Mesendoderm (in vitro differentiated cells): ENCODE results near the gene SMIM31. TPM values are rescaled to one million over a fixed set of nuclear protein-coding genes. Genes with fewer than 3 reads are reported as not detected.

Source experiments
- DNase-seq: peaks from one replicate; pipeline ENCODE4 v3.0.0; 2013
- H2AK5ac ChIP-seq: 2 replicates; pipeline ENCODE4 v1.6.1; 2013; ENCODE audit warnings: low read length, inconsistent platforms
- H2BK120ac ChIP-seq: 2 replicates; pipeline ENCODE4 v1.6.1; 2013; ENCODE audit warnings: low read depth, mild to moderate bottlenecking, low read length, moderate library complexity, mixed read lengths
- H2BK15ac ChIP-seq: replicated peaks from 2 replicates; pipeline ENCODE4 v1.6.1; 2013; ENCODE audit warnings: low read depth, mild to moderate bottlenecking, moderate library complexity
- H2BK5ac ChIP-seq: 2 replicates; pipeline ENCODE4 v1.6.1; 2013; ENCODE audit warnings: low read length, inconsistent platforms
- H3K18ac ChIP-seq: 2 replicates; pipeline ENCODE4 v1.6.1; 2013; ENCODE audit warnings: mild to moderate bottlenecking, low read length, mixed read lengths
- H3K23ac ChIP-seq: one replicate; pipeline ENCODE4 v1.6.1; 2013; ENCODE audit warnings: low read length
- H3K27ac ChIP-seq: 2 replicates; pipeline ENCODE4 v1.5.1; 2013; ENCODE audit warnings: low read depth, mild to moderate bottlenecking, inconsistent platforms, low read length, moderate library complexity
- H3K27me3 ChIP-seq: 2 replicates; pipeline ENCODE4 v1.6.1; 2013; ENCODE audit warnings: low read length, control low read depth, mild to moderate bottlenecking, inconsistent platforms; ENCODE audit not compliant: insufficient read depth, poor library complexity
- H3K36me3 ChIP-seq: 2 replicates; pipeline ENCODE4 v1.6.1; 2013; ENCODE audit warnings: low read length, inconsistent platforms; ENCODE audit not compliant: control insufficient read depth, insufficient read depth
- H3K4ac ChIP-seq: one replicate; pipeline ENCODE4 v1.6.1; 2013; ENCODE audit warnings: low read depth, mild to moderate bottlenecking, low read length, moderate library complexity
- H3K4me1 ChIP-seq: 2 replicates; pipeline ENCODE4 v1.6.1; 2013; ENCODE audit warnings: low read depth, low read length, inconsistent platforms; ENCODE audit not compliant: control insufficient read depth
- H3K4me2 ChIP-seq: 2 replicates; pipeline ENCODE4 v1.6.1; 2013; ENCODE audit warnings: low read length
- H3K4me3 ChIP-seq: 2 replicates; pipeline ENCODE4 v1.5.1; 2013; ENCODE audit warnings: mild to moderate bottlenecking, low read length
- H3K56ac ChIP-seq: one replicate; pipeline ENCODE4 v1.6.1; 2013; ENCODE audit warnings: low read length
- H3K79me1 ChIP-seq: 2 replicates; pipeline ENCODE4 v1.6.1; 2013; ENCODE audit warnings: low read length, inconsistent platforms
- H3K79me2 ChIP-seq: 2 replicates; pipeline ENCODE4 v1.6.1; 2013; ENCODE audit warnings: mild to moderate bottlenecking, low read length; ENCODE audit not compliant: control insufficient read depth, insufficient read depth
- H3K9ac ChIP-seq: 2 replicates; pipeline ENCODE4 v1.6.1; 2013; ENCODE audit warnings: low read length, inconsistent platforms
- H4K5ac ChIP-seq: one replicate; pipeline ENCODE4 v1.6.1; 2013; ENCODE audit warnings: low read length
- H4K8ac ChIP-seq: one replicate; pipeline ENCODE4 v1.6.1; 2013; ENCODE audit warnings: low read depth, mild to moderate bottlenecking, control low read depth, low read length, moderate library complexity
- WGBS: extraction: QIAGEN DNeasy Blood & Tissue Kit; methylation state at CpG from one replicate; pipeline ENCODE4 v1.1.7; 2013; ENCODE audit warnings: low lambda C conversion rate, missing lambda C conversion rate; ENCODE audit not compliant: insufficient coverage; ENCODE audit errors: extremely low coverage; 5-methylcytosine and 5-hydroxymethylcytosine counted together
- small RNA-seq: library from polyadenylated mRNA; stranded (forward); fragments of <200 nt; extraction: miRNeasy Mini kit (QIAGEN cat#:217004); gene quantifications from one replicate; pipeline ENCODE3, GENCODE V24; 2013; ENCODE audit not compliant: insufficient read depth

The SMIM31 gene

DNA sequence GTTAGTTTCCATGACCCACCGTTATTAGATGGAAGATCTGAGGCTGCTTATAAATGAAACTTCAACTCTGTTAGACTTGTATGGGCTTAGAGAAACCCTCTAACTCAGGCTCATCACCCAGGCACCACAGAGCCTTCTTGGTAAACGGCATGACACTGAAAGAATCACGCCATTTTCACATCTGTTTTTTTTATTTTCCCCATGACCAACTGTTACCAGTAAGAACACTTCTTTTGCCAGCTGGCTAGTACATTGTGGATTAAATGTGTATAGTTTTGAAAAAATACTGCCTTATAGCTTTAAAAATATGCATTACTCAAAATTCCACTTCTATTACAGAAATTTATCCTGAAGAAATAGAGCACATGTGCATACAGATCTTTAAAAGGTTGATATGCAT, 75.0 kb downstream of the SMIM31 start:
- Histone ChIP-seq H4K8ac (no peak overlapping the region), H3K18ac (no peak overlapping the region), H3K27ac (no peak overlapping the region), H3K4me2 (no peak overlapping the region), H3K36me3 (no peaks in the 10 kb centered on the region), H2BK120ac (no peak overlapping the region), H3K4ac (no peak overlapping the region), H3K23ac (no peak overlapping the region), H3K56ac (no peak overlapping the region), H2BK15ac (no peak overlapping the region), H2BK5ac (no peak overlapping the region), H3K4me1 (no peaks in the 10 kb centered on the region), H3K4me3 (no peak overlapping the region), H3K27me3 (no peaks in the 10 kb centered on the region), H4K5ac (no peak overlapping the region), H3K9ac (no peak overlapping the region), H2AK5ac (no peak overlapping the region), H3K79me1 (no peaks in the 10 kb centered on the region), H3K79me2 (no peaks in the 10 kb centered on the region)
- no peak for DNase-seq
- WGBS: no CpG with 5 or more reads among the region's 3 CpGs

DNA sequence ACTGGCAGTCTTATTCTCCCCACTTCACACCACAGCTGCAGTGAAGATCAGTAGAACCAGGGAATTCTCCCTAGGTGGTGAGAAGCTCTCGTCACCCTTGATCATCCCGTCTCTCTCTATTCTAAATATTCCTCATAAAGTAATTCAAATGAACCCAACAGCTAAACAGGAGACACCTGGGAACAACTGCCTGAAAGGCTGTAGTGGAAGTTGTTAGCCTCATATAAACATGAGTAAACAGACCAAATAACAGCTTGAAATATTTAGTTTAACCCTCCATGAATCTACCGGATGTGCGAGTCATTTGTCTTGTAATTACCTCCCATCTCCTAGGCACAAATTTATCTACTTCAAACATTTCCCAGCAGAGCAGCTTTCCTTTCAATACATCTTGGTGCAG, 92.6 kb downstream of the SMIM31 start:
- Histone ChIP-seq H3K27ac (no peak overlapping the region), H3K56ac (no peak overlapping the region), H3K4ac (no peak overlapping the region), H3K23ac (no peak overlapping the region), H2BK15ac (no peak overlapping the region), H3K79me2 (no peaks in the 10 kb centered on the region), H3K4me3 (no peak overlapping the region), H3K79me1 (no peaks in the 10 kb centered on the region), H2BK5ac (no peak overlapping the region), H3K4me1 (no peaks in the 10 kb centered on the region), H3K4me2 (no peak overlapping the region), H3K18ac (no peak overlapping the region), H2BK120ac (no peak overlapping the region), H2AK5ac (no peak overlapping the region), H3K9ac (no peak overlapping the region), H4K8ac (no peak overlapping the region), H4K5ac (no peak overlapping the region), H3K27me3 (no peaks in the 10 kb centered on the region), H3K36me3 (no peaks in the 10 kb centered on the region)
- no peak for DNase-seq
- no CpG with 5 or more reads among the region's 4 CpGs for WGBS

DNA sequence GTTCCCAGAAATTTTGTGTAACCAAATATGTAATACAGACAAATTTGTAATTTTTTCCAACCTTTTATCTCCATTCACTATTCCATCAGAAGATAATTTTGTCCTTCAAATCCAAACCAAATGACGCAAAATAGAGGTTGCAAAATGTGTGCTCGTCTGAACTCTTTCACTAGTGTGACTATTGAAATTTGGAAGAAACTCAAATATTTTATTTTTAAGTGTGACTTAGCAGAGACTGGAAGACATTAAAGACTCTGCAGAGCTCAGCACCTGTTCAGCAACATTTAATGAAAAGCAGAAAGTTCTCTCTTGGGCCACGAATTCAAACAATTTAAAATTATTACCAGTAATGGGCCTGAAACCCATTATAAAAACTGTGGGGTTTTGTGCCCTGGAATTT, 93.1 kb downstream of the SMIM31 start:
- no peak overlapping the region for H3K4ac ChIP-seq
- no peak overlapping the region for H4K5ac ChIP-seq
- no peak overlapping the region for H3K4me3 ChIP-seq
- H2AK5ac ChIP-seq: no peak overlapping the region
- no peak for DNase-seq
- H3K56ac ChIP-seq: no peak overlapping the region
- no peak overlapping the region for H3K23ac ChIP-seq
- H2BK15ac ChIP-seq: no peak overlapping the region
- H3K27me3 ChIP-seq: no peaks in the 10 kb centered on the region
- no peak overlapping the region for H2BK5ac ChIP-seq
- H3K79me1 ChIP-seq: no peaks in the 10 kb centered on the region
- no peak overlapping the region for H2BK120ac ChIP-seq
- H3K18ac ChIP-seq: no peak overlapping the region
- WGBS: no CpG with 5 or more reads among the region's 3 CpGs
- no peak overlapping the region for H3K9ac ChIP-seq
- no peak overlapping the region for H3K27ac ChIP-seq
- H3K79me2 ChIP-seq: no peaks in the 10 kb centered on the region
- H4K8ac ChIP-seq: no peak overlapping the region
- H3K4me2 ChIP-seq: no peak overlapping the region
- H3K36me3 ChIP-seq: no peaks in the 10 kb centered on the region
- no peaks in the 10 kb centered on the region for H3K4me1 ChIP-seq

DNA sequence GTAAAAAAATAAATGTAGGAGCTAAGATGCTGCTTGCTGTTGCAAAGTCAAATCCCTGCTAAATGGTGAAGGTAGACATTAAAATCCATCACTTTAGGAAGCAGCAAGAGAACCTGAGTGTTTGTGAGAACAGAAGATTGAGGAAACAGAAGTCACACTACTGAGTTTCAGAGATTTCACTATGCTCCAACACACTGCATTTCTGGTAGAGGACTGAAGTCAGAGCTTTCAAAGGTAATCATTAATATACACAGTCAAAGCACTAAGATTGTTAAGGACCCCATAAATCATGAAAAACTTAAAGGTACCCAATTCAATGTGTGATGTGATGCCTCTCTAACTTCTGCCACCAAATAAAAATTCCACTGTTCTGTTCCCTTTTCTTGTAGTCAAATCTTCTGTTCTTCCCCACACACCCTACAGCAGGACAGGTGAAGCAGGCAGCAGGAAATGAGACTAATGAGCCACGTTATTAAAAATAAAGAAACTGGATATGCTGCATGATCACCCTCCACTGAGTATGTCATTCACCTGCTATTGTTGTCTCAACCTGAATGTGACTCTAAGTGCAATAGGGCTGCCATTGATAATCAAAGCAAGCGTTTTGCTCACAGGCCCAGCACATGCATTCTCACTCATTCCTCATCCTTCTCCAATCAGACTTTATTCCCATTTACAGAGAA, 94.2 kb downstream of the SMIM31 start:
- WGBS: no CpG with 5 or more reads among the region's 2 CpGs
- Histone ChIP-seq H4K5ac (no peak overlapping the region), H3K79me1 (no peaks in the 10 kb centered on the region), H3K4me3 (no peak overlapping the region), H3K4ac (no peak overlapping the region), H3K27ac (no peak overlapping the region), H2AK5ac (no peak overlapping the region), H3K56ac (no peak overlapping the region), H3K27me3 (no peaks in the 10 kb centered on the region), H3K4me2 (no peak overlapping the region), H3K9ac (no peak overlapping the region), H3K23ac (no peak overlapping the region), H3K79me2 (no peaks in the 10 kb centered on the region), H2BK15ac (no peak overlapping the region), H3K36me3 (no peaks in the 10 kb centered on the region), H3K4me1 (no peaks in the 10 kb centered on the region), H4K8ac (no peak overlapping the region), H2BK120ac (no peak overlapping the region), H3K18ac (no peak overlapping the region), H2BK5ac (no peak overlapping the region)
- DNase-seq: no peak

Small RNAs within 50 kb of the gene (small RNA-seq; reads per million reads assigned to genes)
- gene RNU6-668P: not detected
